ENCODE results near the gene TSPAN2.
A peak's percentile ranks its signal among the peaks of the same experiment; 100 is the strongest.

TSPAN2 gene

DNA sequence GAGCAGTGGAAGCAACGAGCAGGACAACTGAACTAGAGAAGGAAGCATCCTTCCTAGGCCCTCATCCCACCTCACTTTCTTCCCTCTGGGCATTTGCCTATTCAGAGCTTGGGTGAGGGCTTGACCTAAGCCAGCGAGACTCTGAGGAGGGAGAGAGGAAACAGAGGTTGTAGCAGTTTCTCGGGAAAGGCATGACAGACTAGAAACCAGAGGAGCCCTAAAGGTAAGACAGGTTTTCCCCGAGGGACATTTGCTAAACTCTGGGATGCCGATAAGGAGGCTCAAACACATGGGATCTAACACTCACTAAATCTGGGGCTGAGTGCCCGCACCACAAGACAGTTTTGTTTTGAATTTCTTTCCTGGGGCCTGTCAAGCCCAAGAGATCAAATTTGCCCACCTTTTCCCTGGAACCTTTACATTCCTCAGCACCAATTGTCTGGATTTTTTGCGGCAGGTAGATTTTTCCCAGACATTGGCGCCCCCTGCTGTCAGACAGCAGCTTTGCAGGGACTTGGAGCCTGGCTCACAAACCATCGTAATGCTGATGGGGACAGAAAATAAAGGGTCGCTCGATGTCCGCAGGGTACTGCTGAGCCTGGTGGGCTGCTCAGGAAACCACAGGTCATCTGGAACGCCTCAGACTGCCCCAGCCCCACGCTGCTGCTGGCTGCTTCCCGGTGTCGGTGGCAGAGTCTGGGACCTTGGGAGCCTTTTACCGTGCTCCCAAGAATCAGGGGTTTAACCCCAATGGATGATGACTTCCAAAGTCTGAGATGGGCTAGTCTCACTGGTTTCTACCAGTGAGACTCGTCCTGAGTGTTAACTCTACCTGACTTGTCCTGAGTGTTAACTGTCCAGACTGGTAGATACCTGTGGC is 23.4 kb upstream of the TSPAN2 start:
- DNase-seq = peak in 4 of 5 donors; percentile 14 to 46 (median 34)

DNA sequence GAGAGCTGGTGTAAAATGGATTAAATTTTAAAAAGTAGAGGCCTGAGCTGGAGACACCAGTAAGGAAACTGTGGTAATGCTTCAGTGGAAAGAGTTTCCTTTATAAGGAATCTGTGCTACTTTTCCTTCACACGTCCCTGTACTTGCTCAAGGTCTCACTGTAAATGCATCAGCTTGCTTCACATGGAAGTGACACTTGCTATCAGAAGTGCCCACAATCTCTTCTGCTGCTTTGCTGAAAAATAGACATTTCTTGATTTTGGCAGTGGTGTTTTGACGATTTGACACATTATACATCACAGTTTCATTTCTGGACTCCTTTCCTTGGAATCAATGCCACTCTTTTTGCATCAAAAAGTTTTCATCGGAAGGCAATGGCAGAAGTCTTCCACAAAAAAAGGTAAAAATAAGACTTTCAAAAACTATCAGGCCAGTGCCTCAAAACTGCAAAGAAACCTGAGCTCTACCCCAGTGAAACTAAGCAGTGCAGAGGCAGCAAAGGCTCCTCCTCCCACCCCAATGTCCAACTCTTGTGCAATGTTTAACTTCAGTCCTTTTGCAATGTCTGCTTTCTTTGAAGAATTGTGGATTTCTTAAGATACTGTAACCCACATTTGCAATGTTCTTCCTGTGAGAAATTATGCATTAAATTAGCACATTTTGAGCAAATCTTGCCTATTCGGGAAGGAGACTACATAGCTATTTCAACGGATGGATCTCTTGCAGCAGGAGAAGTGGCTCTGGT is 18.4 kb upstream of the TSPAN2 start:
- no peak for DNase-seq

DNA sequence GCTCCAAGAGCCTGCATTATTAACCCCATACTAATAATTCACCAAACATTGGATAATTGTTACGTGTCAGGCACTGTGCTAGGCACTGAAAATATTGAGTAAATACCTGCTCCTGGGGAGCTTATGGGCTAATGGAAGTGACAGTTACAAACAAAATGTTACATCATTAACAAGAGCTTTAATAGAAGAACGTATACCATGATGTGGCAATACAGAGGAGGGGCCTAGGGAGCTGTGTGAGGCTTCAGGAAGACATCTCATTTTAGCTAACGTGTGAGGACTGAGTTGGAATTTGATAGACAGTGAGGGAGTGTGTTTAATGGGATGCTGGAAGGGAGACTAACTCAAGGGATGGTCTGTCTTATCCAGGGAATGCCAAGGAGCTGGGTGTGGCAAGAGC is 16.5 kb upstream of the TSPAN2 start:
- DNase-seq = no peak

DNA sequence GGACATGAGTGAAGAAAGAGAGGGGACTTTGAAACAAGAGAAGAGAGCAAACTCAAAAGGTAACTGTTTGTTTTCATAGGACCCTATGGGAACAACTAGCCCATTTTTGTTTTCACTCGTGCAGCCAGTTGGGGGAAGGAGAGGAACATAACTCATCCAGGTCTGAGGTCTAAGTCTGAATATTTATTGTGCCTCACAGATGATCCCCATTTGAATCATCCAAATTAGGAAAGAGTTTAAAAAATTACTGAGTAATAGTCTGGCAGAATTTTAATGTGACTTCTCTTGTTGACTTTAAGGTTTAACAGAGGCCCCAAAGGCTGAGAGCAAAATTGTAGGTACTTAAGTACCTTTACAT is 10.4 kb upstream of the TSPAN2 start:
- DNase-seq = no peak

DNA sequence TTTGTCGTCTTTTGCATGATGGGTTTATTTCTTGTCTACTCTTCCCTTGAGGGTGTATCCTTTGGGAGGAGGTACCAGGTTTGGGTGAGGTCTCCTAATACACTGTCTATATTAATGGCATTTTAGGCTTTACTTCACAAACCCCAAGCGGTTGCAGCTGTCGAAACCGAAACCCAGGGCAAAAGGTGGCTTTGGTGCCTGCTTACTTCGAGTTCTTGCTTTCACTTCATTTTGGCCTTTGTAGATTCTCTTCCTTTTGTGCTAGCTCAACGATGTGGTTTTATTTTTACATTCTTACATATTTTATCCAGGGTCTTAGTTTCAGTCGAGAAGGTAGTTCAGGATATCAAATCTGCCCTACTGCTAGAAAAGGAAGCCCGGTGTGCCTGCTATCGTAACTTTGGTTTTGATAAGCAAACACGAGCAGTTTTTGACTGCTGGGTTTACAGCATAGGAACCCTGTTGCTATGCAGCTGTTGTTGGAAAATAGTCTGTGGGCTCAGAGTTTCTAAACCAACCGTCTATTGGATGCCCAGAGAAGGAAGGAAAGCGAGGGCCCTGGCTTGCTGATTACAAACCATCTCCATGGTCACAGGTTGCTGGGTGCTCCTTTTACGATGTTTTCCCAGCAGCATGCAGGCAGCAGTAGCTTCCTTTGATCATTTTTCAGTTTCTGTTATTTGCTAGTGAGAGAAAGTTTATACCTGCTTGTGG is 9.8 kb upstream of the TSPAN2 start:
- DNase-seq = peak; percentile 41 to 79 (median 72)

DNA sequence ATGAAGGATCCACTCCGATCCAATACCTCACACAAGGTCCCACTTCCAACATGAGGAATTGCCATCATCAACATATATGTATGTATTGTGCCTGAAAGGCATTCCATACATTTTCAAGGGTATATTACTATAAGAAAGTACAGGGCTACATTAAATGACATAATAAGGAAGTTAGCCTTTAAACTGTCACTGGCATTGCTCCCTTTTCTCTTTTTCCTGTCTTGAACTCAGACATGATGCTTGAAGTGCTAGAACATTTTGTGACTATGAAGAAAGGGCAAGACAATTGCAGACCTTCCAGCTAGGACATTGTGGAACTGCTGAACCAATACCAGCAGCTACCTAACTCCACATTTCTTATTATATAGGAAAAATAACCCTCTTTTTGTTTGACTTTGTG is 2.9 kb upstream of the TSPAN2 start:
- DNase-seq = no peak

DNA sequence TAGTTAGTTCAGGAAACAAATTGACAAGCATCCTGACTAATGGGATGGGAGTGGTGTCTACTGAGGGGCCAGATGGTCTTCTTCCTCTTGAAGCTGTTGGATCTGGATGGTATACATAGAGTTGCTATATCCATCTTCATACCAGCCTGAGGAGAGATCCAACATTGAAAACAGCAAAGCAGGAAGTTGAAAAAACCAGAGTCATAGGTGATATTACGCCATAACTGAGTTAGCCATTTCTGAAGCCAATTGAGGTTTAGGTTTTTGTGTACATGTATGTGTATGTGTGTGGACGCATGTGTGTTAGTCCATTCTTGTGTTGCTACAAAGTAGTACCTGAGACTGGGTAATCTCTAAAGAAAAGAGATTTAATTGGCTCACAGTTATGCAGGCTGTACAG is 2.3 kb upstream of the TSPAN2 start:
- no peak for DNase-seq

DNA sequence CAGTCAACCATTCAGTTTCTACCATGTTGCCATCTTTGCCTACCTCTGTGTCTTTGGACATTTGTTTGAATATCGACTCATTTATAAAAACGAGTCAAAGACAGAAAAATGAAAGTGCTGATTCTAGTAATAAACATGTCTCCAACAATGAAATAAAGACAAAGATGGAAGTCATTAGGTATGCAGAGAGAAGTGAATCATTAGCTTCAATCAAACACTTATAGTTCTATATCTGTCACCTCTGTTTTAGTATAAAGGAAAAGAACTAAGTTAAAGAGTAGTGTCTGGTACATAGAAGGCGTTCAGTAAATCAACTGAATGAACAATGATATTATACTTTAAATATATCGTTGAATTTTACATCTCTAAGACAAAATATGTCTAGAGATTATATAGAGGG is 1.7 kb upstream of the TSPAN2 start:
- no peak for DNase-seq

DNA sequence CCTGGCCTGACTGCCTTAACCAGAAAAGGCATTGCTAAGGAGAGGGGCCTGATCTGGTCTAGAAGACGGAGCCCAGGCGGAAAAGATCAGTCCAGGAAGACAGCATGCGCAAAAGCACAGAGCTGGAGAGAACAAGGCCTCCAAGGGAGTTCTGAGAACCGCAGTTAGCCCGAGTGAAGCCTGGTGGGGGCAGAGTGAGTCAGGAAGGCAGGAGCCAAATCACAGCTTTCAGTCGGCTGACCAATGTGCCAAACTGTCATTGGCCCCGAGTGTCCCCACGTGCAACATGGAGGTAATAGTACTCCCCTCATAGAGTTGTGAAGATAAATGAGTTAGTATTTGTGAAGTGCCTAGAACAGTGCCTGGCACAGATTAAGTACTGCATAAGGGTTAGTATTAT is 1.2 kb upstream of the TSPAN2 start:
- DNase-seq = no peak

DNA sequence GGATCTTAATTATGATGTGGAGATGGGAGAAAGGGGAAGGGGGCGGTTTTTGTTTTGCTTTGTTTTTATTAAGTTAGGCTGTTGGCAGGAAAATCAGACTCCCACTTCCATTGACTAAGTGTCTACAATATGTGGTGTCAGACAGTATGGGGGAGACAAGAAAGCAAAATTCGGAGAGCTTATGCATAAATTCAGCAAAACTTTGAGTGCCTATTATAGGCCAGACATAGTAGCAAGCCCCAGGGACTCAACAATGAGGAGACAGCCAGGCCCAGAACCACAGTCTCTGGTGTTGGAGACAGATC is 835 bp upstream of the TSPAN2 start:
- DNase-seq = no peak

DNA sequence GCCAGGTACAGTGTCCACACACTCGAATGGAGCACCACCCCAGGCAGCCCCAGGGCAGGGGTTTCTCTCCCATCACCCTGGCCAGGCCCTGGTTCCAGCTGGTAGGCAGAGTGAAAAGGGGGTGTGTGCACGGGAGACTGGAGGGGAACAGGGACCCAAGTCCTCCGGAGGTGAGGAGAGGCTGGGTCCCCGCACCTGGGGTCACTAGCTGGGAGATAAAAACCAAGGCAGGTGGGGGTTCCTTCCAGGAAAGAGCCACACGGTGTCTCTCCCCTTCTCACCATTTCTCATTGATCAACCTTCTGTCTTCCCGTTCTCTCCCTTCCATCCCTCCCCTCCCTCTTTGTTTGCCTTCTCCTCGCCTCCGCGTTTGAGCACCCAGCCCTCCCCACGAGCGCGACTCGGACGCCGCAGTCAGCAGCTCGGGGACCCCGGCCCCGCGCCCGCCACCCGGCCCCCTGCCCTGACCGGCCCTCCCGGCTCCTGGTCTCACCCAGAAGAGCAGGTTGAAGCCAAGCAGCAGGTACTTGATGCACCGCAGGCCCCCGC is 358 bp downstream of the TSPAN2 start:
- no peak for DNase-seq

DNA sequence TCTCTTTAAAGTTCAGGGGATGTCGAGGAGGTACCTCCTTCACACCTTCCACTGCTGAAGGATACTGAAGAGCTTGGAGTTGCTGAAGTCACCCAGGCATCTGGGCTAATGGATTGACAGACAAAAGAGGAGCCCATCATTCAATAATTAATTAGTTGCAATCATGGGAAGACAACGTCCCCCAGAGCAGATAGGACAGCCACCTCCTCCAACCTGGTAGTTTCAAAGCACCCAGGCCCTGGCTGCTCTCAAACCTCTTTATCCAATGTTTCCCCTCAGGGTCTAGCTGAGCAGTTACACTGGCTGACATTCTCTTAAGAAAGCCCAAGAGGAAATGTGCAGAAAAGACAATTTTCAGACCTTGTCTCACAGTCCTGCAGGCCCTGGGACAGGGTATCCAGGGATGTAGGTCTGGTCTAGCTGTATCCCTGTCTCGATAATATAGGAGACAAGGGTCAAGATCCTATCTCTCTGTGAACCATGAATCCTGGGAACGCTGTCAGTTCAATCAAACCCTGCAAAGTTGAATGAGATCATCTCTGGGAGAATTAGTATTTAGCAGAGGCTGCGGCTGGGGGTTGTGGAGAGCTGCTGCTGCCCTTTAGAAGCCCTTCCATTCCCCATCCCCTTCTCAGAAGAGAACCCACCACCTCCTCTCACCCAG is 1.1 kb downstream of the TSPAN2 start:
- no peak for DNase-seq

DNA sequence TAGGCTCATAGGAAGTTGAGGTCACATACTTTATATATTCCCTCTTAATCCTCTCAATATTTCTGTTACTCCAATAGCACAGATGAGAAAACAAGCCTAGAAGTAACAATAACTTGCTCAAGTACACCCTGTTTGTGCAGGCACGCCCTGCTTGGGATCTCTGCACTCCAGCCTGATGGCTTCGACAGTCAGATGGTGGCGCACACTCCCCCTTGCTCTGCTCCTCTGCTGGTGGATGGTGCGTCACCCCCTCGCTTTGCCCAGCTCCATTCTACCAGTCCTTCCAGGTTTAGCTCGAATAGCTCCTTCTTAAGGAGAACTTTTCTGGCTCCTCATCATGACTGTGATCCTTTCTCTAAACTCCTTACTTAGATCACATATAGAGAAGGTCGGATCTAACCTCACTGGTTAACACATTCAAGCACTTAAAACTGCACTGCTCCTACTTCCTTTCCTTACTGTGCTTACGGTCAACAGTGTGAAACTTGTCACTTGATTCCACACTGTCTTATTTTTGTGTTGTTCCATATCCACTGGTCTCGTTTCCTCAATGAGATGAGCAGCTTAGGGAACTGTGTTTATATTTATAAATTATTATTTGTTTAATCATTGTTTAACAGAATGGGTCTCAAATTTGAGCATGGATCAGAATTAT is 3.0 kb downstream of the TSPAN2 start:
- DNase-seq = no peak

DNA sequence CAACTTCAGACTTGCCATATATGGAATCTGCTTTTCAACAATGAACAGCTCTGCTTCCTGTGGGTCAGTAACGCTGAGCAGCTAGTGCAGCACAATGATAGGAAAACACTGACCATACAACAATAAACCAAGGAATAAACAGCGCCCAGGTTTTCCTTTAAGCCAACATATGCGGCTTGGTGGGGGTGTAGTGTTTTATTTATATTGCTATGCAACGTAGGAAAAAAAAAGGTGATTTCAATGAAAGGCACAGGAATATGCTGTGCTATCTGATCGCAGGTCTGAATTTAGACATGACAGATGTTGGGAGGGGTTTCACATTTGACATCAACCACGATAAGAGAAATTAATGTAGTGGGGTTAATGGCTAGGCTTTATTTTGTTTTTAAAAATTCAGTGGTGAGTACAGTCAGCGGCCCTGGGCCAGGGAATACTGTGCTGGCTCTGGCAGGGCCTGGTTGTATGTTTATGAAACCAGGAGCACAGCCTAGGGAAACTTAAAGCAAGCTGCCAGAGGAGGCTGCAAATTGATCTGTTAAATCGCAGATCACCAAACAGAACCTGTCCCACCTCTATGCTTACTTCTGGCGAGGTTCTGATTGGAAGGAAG is 4.3 kb downstream of the TSPAN2 start:
- DNase-seq = no peak

DNA sequence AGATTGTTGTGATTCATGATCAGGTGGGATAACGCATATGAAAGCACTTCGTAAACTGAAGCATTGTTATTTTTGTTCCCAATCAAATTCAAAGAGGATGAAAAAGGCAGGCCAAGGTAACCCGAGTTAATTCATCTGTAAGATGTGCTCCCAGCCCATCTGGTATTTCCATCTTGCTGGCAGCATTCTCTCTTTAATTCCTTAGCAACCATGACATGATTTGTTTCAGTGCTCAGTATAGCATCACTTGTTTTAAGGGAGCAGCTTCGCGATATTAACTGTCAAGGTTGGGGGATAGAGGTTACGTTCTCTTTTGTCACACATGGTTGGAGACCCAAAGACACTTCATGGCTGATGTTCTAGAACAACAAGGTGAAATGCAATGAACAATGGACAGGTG is 6.4 kb downstream of the TSPAN2 start:
- DNase-seq = no peak

DNA sequence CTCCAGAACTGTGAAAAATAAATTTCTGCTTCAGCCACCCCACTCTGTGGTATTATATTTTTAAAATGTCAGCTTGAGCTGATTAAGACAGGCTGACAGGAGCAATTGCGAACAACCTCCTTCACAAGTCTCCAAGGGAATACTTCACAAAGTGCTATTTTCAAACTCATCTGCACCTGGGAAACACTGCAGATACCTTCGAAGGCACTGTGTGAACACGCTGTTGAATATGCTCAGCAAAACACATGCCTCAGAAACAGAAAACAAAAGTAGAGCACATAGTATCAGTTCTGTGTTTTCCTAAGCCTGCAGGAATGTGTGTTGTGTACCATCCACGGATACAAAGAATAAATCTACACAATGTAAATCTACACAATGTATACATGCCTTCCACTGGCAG is 10.6 kb downstream of the TSPAN2 start:
- DNase-seq = no peak

DNA sequence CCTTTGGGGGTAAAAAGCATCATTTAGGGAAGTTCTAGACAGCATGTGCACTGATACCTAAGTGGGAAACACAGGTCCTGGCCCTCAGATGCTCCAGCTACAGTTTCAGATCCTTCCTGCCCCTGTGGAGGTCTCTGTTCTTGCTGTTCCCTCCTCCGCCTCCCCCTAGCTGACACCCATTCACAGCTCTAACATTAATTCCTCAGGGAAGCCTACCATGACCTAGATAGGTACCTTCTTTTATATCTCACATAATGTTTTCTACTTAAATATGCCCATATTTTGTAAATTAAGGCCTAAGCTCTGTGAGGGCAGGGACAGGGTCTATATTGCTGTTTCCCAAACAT is 11.3 kb downstream of the TSPAN2 start:
- DNase-seq = no peak

DNA sequence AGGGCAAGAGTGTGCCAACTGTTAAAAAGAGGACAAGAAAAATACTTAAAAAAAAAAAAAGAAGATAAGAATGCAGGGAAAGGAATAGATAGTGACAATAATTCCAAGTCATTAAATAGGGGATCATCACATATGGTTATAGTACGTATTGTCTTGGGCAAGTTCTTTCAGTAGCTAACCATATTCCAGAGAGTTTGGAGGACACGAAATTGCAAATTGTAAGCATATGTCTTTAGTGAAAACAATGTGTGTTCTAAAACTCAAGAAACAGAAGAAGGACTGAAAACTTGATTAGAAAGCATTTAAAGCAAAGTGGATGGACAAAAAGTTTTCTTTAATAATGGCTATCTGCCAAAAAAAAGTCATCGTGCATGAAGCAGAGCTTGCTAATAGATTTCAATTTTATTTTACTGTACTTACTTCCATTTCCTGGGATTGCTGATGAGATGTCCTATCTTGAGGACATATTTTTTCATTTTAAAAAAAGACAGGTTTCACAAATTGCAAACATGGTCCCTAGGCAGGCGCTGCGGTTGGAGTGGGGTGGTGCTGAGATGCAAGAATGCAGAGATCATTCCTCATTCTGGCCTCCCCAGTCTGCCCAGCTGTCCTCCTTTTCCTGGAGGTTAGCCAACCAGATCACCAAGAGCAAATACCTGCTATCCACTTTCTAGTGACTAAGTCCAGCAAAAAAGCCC is 11.9 kb downstream of the TSPAN2 start:
- DNase-seq = no peak

DNA sequence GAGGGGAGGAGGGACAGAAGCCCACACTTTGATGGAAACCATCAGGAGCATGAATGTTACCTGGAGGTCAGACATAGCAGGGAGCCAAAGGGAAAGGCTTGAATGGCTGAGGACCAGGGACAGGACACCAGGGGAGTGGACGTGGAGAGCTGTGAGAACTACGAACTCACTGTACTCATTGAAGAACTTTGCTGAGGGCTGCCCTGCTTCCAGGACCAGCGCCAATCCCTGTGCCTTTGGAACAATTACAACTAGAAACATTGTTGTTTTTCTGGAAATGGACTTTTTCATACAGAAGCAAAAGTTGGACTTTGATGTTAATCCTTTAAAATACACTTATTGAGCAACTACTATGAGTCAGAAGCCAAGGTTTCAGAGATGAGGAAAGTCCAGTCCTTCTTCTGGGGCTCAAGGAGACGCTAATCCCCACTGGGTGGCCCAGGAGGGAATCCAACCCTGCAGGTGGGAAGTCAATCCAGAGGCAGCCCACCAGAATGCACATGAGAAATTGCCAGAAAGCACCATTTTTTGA is 12.9 kb downstream of the TSPAN2 start:
- no peak for DNase-seq

DNA sequence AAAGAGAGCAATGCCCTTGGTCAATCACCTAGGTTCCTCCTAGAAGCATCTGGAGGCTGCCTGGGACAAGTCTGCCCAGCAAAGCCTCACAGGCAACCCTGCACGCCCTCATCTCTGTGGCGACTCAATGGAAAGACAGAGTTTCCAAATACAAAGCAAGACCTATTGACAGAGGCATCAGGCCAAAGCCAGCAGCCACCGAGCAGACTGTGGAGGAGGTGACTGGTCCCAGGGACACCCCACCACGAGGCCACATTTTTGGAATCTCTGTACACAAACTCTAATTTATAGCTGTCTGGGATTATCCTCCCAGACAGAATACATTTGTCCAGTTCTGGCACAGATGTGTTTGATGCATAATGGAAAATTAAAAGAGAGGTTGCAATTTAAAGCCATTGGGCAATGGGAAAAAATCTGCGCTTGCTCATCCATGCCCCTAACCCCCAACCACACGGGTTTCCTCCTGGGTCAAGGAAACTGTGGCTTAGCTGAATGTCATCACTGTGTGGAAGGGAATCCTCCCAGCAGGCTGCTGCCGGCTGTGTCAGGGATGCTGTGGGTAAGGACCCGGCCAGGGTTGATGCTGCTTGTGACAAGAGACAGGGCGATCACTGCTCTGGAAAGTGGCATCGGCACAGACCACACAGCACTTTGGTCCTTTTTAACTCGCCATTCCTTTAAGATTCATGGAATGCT is 14.3 kb downstream of the TSPAN2 start:
- no peak for DNase-seq
